Erythroblast (primary cell): ENCODE measurements around the gene DSCAM.

Experiments used
- GATA1 ChIP-seq: IDR thresholded peaks from 2 replicates; pipeline ENCODE4 v1.6.1; 2011; ENCODE audit warnings: low read depth, mild to moderate bottlenecking, control low read depth, low read length, moderate library complexity
- POLR2A ChIP-seq: IDR thresholded peaks from 2 replicates; pipeline ENCODE4 v1.6.1; 2011; ENCODE audit warnings: mild to moderate bottlenecking, low read length

DNA sequence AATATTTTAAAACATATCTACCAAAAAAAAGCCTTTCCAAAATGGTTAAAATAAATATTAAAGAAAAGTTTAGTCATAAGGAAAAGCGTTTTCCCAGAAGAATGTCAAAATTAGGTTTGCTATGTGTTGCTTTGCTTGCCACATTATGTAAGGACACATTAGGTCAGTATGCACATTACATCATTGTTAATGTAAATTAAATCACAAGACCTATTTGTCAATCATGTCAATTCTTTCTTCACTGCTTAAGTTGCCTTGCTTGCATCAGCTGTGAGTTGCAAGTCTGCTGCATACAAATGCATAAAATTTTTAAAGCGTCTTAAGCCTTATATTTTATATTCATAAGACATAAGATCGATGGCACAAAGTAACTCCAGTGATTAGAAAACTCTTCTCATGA lies 530.9 kb downstream of the DSCAM start:
- TF ChIP-seq POLR2A (no peak), GATA1 (no peak)
